Coronary artery (tissue), 2 donors: Measurements from ENCODE around the gene TRAPPC3L.

Experiments used
- DNase-seq: peaks from one replicate; pipeline ENCODE4 v3.0.0-alpha.2; 2017; ENCODE audit warnings: low spot score
- H3K27ac ChIP-seq, 2 donors: fragments of 200-600 bp; sonication (generic); one replicate each; pipeline ENCODE4 v1.5.1; 2016 to 2019
- H3K4me3 ChIP-seq: fragments of 200-600 bp; sonication (generic); 2 replicates; pipeline ENCODE4 v1.5.1; 2016; ENCODE audit warnings: mild to moderate bottlenecking, moderate library complexity
- TF ChIP-seq, protein P1 (sequence below): fragments of 200-600 bp; sonication (generic); IDR thresholded peaks from one replicate; pipeline ENCODE4 v1.5.1; 2019; ENCODE audit warnings: antibody characterized with exemption

Gene TRAPPC3L

DNA sequence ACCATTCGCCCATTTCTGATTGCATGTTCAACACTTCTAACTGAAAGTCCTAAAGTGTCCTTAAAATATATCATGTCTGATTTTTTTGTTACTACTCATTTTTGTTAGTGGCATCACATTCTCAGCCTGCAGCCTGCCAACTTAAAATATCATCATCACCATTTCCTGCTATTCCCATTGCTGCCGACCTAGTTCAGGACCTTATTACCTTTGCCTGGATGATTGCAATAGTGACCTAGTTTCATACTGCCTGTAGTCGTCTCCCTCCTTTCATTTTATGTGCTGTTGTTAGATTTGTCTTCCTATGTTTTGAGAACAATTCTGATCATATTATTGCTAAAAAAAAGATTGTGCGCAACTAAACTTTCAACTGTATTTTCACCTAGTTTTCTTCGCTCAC lies 32.0 kb upstream of the TRAPPC3L start:
- Histone ChIP-seq H3K4me3 (no peak overlapping the region), H3K27ac (no peak overlapping the region)
- TF ChIP-seq, protein P1, sequence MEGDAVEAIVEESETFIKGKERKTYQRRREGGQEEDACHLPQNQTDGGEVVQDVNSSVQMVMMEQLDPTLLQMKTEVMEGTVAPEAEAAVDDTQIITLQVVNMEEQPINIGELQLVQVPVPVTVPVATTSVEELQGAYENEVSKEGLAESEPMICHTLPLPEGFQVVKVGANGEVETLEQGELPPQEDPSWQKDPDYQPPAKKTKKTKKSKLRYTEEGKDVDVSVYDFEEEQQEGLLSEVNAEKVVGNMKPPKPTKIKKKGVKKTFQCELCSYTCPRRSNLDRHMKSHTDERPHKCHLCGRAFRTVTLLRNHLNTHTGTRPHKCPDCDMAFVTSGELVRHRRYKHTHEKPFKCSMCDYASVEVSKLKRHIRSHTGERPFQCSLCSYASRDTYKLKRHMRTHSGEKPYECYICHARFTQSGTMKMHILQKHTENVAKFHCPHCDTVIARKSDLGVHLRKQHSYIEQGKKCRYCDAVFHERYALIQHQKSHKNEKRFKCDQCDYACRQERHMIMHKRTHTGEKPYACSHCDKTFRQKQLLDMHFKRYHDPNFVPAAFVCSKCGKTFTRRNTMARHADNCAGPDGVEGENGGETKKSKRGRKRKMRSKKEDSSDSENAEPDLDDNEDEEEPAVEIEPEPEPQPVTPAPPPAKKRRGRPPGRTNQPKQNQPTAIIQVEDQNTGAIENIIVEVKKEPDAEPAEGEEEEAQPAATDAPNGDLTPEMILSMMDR: no peak
- no peak for DNase-seq

DNA sequence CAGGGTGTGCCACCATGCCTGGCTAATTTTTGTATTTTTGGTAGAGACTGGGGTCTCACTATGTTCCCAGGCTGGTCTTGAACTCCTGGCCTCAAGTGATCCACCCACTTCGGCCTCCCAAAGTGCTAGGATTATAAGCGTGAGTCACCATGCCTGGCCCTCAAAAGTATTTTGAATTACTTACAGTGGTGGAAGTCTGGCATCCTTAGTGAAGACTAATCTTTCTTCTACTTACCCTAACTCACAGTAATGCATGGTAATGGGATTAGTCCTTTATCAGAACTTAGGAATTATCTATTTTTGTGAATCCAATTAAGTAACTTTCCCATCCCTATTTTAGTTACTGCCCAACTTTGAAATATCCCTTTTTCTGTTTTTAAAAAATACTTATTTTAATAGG lies 29.7 kb upstream of the TRAPPC3L start:
- TF ChIP-seq, protein P1: no peak
- no peak overlapping the region for H3K27ac ChIP-seq
- DNase-seq: no peak
- H3K4me3 ChIP-seq: no peak overlapping the region

DNA sequence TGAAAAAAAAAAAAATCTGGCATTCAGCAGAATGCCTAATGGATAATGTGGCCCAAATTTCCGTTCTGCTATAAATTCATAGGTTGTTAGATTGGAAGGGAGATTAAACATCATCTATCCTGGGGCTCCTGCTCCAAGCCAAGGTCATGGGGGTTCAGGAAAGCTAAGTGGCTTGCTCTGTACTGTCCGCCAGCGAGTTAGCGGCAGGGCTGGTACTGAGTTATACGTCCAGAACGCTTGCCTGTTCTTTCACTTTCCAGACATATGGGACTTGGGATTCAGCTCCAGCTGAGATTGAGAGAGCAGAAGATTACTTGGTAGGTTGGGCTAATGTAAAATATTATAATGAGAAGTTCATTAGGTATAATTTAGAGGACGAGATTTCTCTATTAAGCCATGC lies 26.7 kb upstream of the TRAPPC3L start:
- peak overlapping the region; percentile 98 for H3K4me3 ChIP-seq
- DNase-seq: no peak
- peak overlapping the region in 1 of 2 donors; percentile 99 for H3K27ac ChIP-seq
- TF ChIP-seq, protein P1: no peak

DNA sequence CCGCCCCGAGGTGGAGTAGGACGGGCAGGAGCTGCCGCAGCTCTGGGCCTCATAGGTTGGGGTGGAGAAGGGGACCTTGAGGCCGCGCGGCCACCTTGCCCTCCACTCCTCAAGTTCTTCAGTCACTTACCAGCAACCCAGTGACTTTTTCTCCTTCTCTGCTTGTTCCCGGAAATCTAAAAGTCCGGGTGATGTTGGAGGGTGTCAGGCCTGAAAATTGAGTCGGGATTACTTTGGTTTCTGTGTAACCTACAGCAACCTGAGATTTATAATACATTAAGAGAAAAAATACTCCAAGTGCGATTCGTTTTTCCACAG lies 26.2 kb upstream of the TRAPPC3L start:
- Histone ChIP-seq H3K27ac (peak overlapping the region; percentile 86 to 99), H3K4me3 (peak overlapping the region; percentile 98)
- DNase-seq: no peak
- TF ChIP-seq, protein P1: no peak

DNA sequence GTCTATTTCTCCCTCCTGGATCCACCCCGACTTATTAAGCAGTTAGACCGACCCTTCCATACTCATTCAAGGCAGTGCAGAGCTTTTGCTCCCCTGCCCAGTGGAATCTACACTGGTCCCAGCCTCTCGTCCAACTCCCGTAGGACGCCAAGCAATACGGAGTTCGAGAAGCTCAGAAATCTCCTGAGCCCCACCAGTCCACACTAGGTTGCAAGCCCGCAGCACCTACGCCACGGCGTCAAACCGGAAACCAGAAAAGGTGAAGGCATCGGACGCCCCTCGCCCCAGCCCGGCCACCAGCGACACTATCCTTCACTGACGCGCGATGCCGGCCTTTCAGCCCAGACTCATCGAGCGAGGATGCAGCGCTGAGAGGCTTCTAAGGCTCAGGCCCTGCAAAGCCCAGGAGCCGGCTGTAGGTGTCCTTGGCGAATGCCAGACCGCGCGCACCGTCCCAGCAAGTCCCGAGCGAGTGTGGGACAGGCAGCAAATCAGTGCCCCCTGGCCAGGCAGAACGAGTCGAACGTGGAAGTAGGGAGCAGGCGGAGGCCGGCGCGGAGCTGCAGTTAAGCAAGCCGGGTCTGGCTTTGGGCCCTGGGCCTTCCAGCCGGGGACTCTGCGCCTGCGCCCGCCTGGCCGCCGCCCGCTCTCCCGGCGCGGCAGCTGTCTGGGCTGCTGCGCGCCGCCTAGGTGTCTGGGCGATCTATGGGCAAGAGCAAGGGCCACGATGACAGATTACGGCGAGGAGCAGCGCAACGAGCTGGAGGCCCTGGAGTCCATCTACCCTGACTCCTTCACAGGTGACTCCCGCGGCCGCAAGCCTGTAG lies 25.6 kb upstream of the TRAPPC3L start, which contains the start of gene RWDD1:
TSS of gene RWDD1 (plus strand) at position 649 of the 827 bp plus-strand sequence. CDS start at position 728, 79 bp downstream.
- H3K27ac ChIP-seq: peak within 1 kb of the TSS; percentile 86 to 99
- TF ChIP-seq, protein P1: no peak
- peak; percentile 99 for DNase-seq
- peak within 1 kb of the TSS; percentile 98 for H3K4me3 ChIP-seq

DNA sequence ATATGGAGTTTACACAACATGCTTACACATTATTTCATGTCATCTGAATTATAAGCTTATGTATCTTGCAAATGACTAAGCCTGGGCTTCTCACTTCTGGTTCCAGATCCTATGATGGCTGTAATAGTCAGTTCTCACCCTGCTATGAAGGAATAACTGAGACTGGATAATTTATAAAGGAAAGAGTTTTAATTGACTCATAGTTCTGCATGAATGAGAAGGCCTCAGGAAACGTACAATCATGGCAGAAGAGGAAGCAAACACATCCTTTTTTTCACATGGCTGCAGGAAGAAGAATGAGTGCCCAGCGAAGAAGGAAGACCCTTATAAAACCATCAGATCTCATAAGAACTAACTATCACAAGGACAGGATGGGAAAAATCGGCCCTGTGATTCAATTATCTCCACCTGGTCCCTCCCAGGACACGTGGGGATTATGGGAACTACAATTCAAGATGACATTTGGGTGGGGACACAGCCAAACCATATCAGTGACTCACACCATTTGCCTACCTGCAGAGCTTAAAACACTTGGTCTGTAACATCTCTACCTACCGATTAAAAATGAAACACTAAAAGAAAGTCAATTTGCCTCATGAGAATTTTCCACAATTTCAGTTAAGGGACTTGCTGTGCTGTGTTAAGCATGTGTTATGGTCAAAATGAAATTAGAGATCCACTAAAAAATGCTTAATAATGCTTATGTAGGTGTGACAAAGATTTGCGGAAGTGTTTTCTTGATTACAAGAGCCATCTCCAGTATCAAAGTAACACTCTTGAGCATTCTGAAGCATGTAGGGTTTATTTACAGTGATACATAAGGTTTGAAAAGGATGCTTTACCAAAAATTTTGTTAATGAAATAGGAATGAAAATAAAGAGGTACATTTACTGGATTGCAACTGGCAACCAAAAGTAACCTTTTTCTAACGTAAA lies 23.6 kb upstream of the TRAPPC3L start:
- no peak for DNase-seq
- Histone ChIP-seq H3K27ac (no peak overlapping the region), H3K4me3 (no peak overlapping the region)
- TF ChIP-seq, protein P1: no peak
